Skeletal muscle tissue (tissue), 4 donors: ENCODE measurements around the gene NKAIN4. TPM values are rescaled to one million over a fixed set of nuclear protein-coding genes. Genes with fewer than 3 reads are reported as not detected.

ENCODE experiments used
- H3K27ac ChIP-seq: one replicate; pipeline ENCODE4 v1.7.0; 2013; ENCODE audit warnings: mild to moderate bottlenecking, low read depth, low read length, inconsistent platforms
- H3K27me3 ChIP-seq, 3 donors: one replicate each; pipeline ENCODE4 v1.7.0; 2013; ENCODE audit warnings: low read length in 3 of 3; ENCODE audit not compliant: control insufficient read depth in 3 of 3, insufficient read depth in 3 of 3
- H3K36me3 ChIP-seq, 3 donors: one replicate each; pipeline ENCODE4 v1.7.0; 2013; ENCODE audit warnings: low read length in 3 of 3; ENCODE audit not compliant: control insufficient read depth in 3 of 3, insufficient read depth in 3 of 3
- H3K4me1 ChIP-seq, 3 donors: one replicate each; pipeline ENCODE4 v1.7.0; 2013; ENCODE audit warnings: low read length in 3 of 3, mild to moderate bottlenecking in 3 of 3; ENCODE audit not compliant: control insufficient read depth in 3 of 3, insufficient read depth in 3 of 3
- H3K4me3 ChIP-seq, 3 donors: one replicate each; pipeline ENCODE4 v1.7.0; 2013; ENCODE audit warnings: low read length in 3 of 3
- H3K9ac ChIP-seq, 3 donors: one replicate each; pipeline ENCODE4 v1.7.0; 2013; ENCODE audit warnings: low read length in 3 of 3, mild to moderate bottlenecking in 3 of 3, moderate library complexity in 2 of 3, low read depth in 1 of 3
- H3K9me3 ChIP-seq, 3 donors: one replicate each; pipeline ENCODE4 v1.7.0; 2013; ENCODE audit warnings: low read length in 3 of 3; ENCODE audit not compliant: control insufficient read depth in 3 of 3
- total RNA-seq: library from RNA; depleted of rRNA; stranded (reverse); fragments of >200 nt; gene quantifications from one replicate; pipeline ENCODE4 v1.2.3, GENCODE V29; 2014
- donor health status: Osteomylitis.

The NKAIN4 gene
- total RNA-seq, 1 donor from 2014 or later, result 13.6 TPM

DNA sequence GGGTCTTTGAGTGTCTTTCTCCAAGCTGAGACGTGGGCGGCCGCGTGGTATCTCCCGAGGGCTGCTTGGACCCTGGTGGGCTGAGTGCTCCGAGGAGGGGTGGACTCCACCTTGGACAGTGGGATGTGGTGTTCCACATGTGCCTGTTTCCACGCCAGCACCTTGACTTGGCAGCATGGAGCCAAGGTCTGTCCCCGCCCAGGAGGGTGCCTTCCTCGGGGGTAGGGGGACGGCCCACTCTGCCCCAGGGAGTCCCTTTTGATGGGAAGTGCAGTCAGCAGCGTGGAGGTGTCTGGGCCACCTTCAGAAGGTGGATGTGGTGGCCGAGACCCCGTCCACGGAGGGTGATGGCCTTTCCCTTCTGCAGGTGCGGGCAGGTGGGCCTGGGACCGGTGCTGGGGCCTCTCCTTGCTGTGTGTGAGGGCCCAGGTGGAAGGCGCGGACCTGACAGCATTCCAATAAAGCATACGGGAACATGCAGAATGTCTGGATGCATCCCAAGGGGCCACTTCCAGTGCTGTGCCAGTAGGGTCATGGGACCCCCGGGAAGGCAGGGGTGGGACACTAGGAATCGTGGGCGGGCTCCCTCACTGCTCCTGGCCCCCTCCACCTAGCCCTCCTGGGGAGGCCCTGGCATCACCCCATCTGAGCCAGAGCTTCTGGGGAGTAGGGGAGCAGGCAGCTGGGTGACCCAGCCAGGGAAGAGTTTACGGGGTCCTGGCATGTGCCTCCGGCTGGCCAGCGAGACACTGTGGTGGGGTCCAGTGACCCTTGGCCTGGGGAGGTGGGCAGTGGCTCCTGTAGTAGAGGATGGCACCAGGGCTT is 35.3 kb upstream of the NKAIN4 start:
- no peak overlapping the region for H3K4me3 ChIP-seq
- no peak overlapping the region for H3K27ac ChIP-seq
- peaks cover 7 to 24% (median 22%) of the 10 kb centered on the region in 3 donors for H3K27me3 ChIP-seq
- peaks cover 22 to 24% (median 23%) of the 10 kb centered on the region in 3 donors for H3K36me3 ChIP-seq
- H3K9me3 ChIP-seq, result no peaks in the 10 kb centered on the region
- H3K4me1 ChIP-seq, result no peaks in the 10 kb centered on the region
- H3K9ac ChIP-seq, result no peak overlapping the region

DNA sequence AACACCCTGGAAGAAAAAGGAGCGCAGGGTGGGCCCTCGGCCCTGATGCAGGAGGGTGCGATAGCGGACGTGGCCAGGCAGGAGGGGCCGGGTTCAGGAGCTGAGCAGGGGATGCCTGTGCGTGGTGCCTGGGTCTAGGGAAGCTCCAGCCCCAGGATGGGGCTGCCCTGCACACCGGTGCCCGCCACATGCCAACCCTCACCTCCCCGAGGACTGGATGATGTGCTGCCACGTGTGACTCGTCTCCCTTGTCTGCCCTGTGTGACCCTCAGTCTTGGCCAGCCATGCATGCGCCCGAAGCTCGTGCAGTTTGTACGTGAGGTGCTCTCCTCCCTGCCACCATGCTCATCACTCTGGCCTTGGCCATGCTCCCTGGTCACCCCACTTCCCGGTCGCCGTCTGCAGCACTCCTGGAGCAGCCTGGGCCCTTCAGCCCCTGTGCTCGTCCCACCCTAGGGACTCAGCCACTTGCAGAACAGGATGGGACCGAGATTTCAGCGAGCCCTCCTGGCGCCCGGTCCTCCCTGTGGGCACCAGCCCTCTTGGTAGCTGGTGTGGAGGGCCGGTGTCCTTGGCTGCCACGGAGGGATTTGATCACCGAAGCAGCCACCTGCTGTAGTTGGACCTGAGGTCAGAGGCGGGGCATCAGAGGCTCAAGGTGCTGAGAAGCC is 34.5 kb upstream of the NKAIN4 start:
- Histone ChIP-seq H3K9me3 (no peaks in the 10 kb centered on the region), H3K4me1 (no peaks in the 10 kb centered on the region), H3K9ac (no peak overlapping the region), H3K36me3 (peaks cover 25 to 30% (median 25%) of the 10 kb centered on the region in 3 donors), H3K4me3 (no peak overlapping the region), H3K27me3 (peaks cover 7 to 21% (median 19%) of the 10 kb centered on the region in 3 donors), H3K27ac (no peak overlapping the region)

DNA sequence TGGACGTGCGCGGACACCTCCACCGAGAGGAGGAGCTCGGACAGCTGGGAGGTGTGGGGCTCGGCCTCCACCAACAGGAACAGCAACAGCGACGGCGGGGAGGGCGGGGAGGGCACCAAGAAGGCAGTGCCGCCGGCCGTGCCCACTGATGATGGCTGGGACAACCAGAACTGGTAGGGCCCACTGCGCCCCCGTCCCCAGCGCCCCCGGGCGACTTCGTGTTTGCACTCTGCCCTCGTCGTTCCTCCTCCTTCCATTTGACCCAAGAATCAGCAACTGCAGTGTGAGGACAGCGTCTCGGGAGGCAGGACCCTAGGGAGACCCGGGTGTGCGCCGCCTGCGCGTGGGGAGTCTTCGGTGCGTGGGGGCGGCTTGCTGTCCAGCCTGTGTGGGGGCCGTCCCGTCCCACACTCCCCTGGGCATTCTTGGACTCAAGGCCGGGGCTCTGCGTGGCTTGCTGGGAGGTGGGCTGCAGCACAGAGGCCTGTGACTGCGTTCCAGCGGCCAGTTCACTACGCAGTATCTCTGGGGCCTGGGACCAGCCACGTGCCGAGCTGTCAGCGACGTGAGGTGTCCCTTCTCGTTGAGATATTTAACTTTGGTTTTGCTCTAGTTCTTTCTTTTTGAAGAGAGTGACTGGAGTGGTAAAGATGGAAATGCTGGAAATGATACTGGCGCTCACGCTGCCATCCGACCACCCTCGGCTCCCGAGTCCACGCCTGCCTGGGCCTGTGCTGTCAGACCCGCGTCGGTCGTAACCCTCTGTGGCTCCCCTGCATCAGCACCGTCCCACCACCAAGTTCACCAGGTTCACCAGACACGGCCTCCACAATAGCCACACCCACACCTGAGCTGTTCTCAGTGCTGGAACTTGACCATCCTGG is 33.7 kb upstream of the NKAIN4 start:
- Histone ChIP-seq H3K36me3 (peaks cover 31 to 38% (median 32%) of the 10 kb centered on the region in 3 donors), H3K4me1 (no peaks in the 10 kb centered on the region), H3K9ac (no peak overlapping the region), H3K27me3 (peaks cover 7 to 13% (median 12%) of the 10 kb centered on the region in 3 donors), H3K4me3 (no peak overlapping the region), H3K27ac (no peak overlapping the region), H3K9me3 (no peaks in the 10 kb centered on the region)

DNA sequence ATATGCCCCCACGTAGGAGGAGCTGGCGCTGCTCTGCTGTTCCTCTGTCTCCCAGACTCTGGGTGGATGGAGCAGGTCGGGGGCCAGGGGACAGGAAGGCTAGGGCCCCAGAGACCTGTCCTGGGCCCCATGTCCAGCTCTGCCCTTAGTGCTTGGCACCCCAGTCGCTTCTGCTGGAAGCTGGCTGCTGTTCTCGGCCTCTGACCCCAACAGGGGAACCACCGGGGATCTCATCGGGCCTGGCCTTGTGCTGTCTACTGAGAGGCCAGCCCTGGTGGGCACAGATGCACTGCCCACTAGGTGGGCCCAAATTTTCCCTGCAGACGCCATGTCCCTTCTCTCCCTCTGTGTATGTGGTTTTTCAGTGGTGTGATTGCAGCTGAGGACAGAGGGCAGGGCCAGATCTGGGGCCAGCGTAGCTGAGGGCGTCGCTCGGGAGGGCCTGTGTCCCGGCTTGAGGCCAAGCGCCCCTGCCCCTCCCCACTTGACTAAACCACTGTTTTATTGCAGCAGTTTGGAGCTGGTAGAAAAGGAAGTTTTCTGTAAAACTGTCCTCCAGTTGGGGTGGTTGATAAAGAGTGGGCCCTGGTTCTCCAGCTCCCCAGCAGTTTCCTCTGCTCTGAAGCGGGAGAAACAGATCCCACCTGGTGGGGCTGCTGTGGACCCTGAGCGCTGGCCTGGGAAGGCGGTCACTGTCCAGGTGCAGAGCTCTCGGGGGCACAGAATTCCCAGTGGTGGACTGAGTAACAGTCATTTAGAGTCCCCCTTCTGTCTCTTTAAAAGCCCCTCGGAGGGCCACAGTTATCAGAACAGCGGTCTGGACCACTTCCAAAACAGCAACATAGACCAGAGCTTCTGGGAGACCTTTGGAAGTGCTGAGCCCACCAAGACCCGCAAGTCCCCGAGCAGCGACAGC is 32.8 kb upstream of the NKAIN4 start:
- Histone ChIP-seq H3K4me3 (no peak overlapping the region), H3K4me1 (no peaks in the 10 kb centered on the region), H3K27me3 (peaks cover 2 to 4% (median 4%) of the 10 kb centered on the region in 3 donors), H3K9ac (no peak overlapping the region), H3K9me3 (no peaks in the 10 kb centered on the region), H3K36me3 (peaks cover 37 to 42% (median 40%) of the 10 kb centered on the region in 3 donors), H3K27ac (no peak overlapping the region)

DNA sequence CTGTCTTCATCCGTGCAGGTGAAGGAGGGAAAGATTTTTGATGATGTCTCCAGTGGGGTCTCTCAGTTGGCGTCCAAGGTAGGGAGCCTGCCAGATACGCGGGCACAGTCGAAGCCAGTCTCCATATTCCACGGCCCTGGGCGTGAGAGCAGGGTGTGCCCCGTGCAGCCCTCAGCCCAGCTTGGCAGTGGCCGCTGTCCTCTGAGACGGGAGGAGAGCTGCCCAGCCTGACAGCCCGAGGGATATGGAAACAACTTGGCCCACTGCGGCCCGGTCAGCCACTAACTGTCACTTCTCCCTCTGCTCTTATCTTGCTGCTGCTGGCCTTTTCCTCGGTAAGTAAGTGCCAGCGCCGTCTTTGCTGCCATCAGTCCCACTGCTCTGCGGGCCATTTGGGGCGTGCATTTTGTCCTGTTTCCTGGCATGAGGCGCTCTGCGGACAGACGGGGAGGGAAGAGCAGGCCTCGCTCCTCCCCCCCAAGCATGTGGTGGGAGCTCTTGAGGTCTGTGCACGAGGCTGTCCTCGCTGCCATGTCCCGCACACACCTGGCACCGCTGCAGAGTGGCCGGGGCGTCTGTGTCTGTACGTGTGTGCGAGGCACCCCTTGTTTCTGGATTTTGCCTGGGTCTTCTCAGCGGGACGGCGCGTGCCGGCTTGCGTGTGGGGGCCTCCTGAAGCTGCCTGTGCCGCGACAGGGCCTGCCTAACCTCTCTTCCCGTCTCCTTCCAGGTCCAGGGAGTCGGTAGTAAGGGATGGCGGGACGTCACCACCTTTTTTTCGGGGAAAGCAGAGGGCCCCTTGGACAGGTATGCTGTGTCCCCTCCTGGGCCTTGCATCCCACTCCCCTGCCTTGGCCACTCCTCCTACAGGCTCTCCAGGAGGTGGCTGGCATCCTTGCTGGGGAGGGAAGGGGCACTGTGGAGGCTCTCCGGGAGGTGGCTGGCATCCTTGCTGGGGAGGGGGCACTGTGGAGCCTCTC is 31.7 kb upstream of the NKAIN4 start:
- Histone ChIP-seq H3K27ac (no peak overlapping the region), H3K4me3 (no peak overlapping the region), H3K4me1 (no peaks in the 10 kb centered on the region), H3K9ac (no peak overlapping the region), H3K9me3 (no peaks in the 10 kb centered on the region), H3K36me3 (peaks cover 43 to 53% (median 49%) of the 10 kb centered on the region in 3 donors), H3K27me3 (no peaks in the 10 kb centered on the region)

DNA sequence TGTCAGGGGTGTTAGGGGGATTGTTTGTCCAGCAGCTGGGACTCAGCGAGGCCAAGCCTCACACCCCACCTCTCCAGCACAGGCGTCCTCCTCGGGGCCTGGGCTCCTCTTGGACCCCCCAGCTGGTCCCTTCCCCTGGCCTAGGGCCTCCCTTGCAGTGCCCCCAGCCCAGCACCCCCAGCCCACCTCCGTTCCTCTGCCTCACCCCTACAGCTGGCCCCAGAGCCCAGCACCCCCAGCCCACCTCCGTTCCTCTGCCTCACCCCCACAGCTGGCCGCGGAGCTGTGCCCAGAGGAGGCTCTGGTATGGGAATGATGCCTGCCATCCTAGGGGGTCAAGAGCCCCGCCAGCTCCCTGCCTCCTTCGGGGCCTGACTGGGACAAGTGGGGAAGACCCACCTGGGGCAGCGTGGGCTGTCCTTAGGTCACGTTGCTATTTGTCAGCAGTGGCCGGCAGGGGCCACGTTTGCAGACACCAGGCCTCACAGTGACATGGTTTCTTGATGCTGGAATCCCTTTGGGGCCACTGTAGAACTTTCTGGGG is 30.8 kb upstream of the NKAIN4 start:
- H3K4me1 ChIP-seq, result no peaks in the 10 kb centered on the region
- H3K27ac ChIP-seq, result no peak overlapping the region
- H3K9me3 ChIP-seq, result no peaks in the 10 kb centered on the region
- no peaks in the 10 kb centered on the region for H3K27me3 ChIP-seq
- peaks cover 47 to 61% (median 55%) of the 10 kb centered on the region in 3 donors for H3K36me3 ChIP-seq
- no peak overlapping the region for H3K9ac ChIP-seq
- H3K4me3 ChIP-seq, result no peak overlapping the region

DNA sequence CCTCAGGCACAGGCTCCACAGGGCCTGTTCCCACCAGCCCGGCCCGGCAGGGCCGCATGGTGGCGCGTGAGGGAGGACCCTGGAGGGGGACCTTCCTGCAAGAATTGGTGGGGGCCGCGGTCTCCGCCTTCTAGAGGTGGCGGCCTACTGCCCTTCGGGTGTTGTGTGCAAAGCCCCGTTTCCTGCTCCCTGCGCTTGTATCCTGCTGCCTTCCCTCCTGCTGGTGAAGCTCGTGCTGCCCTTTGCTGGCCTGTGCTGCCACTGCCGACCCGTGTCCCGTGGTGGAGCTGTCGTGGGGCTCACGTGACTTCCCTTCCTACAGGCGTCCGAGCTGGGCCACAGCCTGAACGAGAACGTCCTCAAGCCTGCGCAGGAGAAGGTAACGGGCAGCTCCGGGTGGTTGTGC is 30.3 kb upstream of the NKAIN4 start:
- H3K27ac ChIP-seq, result no peak overlapping the region
- no peak overlapping the region for H3K9ac ChIP-seq
- no peak overlapping the region for H3K4me3 ChIP-seq
- H3K27me3 ChIP-seq, result no peaks in the 10 kb centered on the region
- H3K4me1 ChIP-seq, result no peaks in the 10 kb centered on the region
- H3K36me3 ChIP-seq, result peaks cover 49 to 66% (median 56%) of the 10 kb centered on the region in 3 donors
- no peaks in the 10 kb centered on the region for H3K9me3 ChIP-seq

DNA sequence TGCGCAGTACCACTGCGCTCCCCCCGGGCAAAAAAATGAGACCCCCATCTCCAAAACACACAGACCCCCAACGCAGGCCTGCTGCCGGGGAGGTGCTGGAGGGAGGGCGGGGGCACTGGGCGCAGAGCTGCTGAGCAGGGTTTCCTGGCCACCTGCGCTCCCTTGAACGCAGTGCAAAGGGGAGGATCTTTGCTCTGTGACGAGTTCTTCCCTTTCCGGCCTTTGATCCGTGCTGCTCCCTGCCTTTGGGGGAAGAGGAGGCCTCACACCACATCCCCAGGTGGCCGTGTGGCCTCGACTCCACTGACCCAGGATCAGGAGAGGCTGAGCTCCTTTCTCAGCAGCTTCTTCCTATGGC is 29.8 kb upstream of the NKAIN4 start:
- H3K36me3 ChIP-seq, result peaks cover 51 to 69% (median 60%) of the 10 kb centered on the region in 3 donors

More for the DNA sequence above, 29.8 kb upstream of the NKAIN4 start:
- Histone ChIP-seq H3K4me3 (no peak overlapping the region), H3K9ac (no peak overlapping the region), H3K27me3 (no peaks in the 10 kb centered on the region), H3K9me3 (no peaks in the 10 kb centered on the region), H3K4me1 (no peaks in the 10 kb centered on the region), H3K27ac (no peak overlapping the region)
